ENCODE data around the gene NELFCD.

NELFCD gene

GRCh38 chr20:59026904-59027740 is 46.1 kb downstream of the NELFCD start:
- Histone ChIP-seq H2AFZ (ENCODE audit: low read depth, low read length) (no peak overlapping the region), H3K79me2 (ENCODE audit: insufficient read depth, low read length) (peaks cover 84% of the 10 kb centered on the region), H3K4me3 (ENCODE audit: low read depth in 1 of 2, low read length in 2 of 2) (peak overlapping the region in 1 of 2 experiments; percentile 6; a peak in 1 of 4 replicates), H3K27ac (ENCODE audit: low read length) (no peak overlapping the region), H3K9ac (ENCODE audit: low read depth, low read length) (no peak overlapping the region), H3K9me3 (ENCODE audit: insufficient read depth, low read length, severe bottlenecking) (no peaks in the 10 kb centered on the region), H3K4me2 (ENCODE audit: insufficient read depth, low read length) (peak overlapping the region; percentile 88; the same call in 1 of the 2 replicates), H4K20me1 (ENCODE audit: insufficient read depth, low read length) (peaks cover 61% of the 10 kb centered on the region), H3K36me3 (ENCODE audit: insufficient read depth, low read length) (peaks cover 91% of the 10 kb centered on the region), H3K27me3 (ENCODE audit: insufficient read depth, low read length, poor library complexity) (no peaks in the 10 kb centered on the region), H3K4me1 (ENCODE audit: insufficient read depth, low read length) (peaks cover 48% of the 10 kb centered on the region)
- TF ChIP-seq CTCF (IDR thresholded peaks at IDR 0.05; ENCODE audit: borderline replicate concordance, extremely low read depth, low read length, poor library complexity, severe bottlenecking): no peak
- no peak for TF ChIP-seq EZH2 (IDR thresholded peaks at IDR 0.05; ENCODE audit: borderline replicate concordance, low read depth, low read length, severe bottlenecking)
- ATAC-seq (ENCODE audit: insufficient read depth, low read depth) (no peak), DNase-seq (no peak)

- Histone ChIP-seq H3K36me3 (ENCODE audit: insufficient read depth, low read length) (peaks cover 85% of the 10 kb centered on the region), H3K4me2 (ENCODE audit: insufficient read depth, low read length) (peak overlapping the region; percentile 88; the same call in 1 of the 2 replicates), H3K27me3 (ENCODE audit: insufficient read depth, low read length, poor library complexity) (no peaks in the 10 kb centered on the region), H3K79me2 (ENCODE audit: insufficient read depth, low read length) (peaks cover 88% of the 10 kb centered on the region), H3K4me3 (ENCODE audit: low read depth in 1 of 2, low read length in 2 of 2) (peak overlapping the region in 1 of 2 experiments; percentile 6; a peak in 1 of 4 replicates), H4K20me1 (ENCODE audit: insufficient read depth, low read length) (peaks cover 60% of the 10 kb centered on the region), H3K4me1 (ENCODE audit: insufficient read depth, low read length) (peaks cover 51% of the 10 kb centered on the region), H3K9ac (ENCODE audit: low read depth, low read length) (no peak overlapping the region), H3K9me3 (ENCODE audit: insufficient read depth, low read length, severe bottlenecking) (no peaks in the 10 kb centered on the region), H2AFZ (ENCODE audit: low read depth, low read length) (no peak overlapping the region), H3K27ac (ENCODE audit: low read length) (no peak overlapping the region)
- ATAC-seq (ENCODE audit: insufficient read depth, low read depth): no peak
- no peak for TF ChIP-seq CTCF (IDR thresholded peaks at IDR 0.05; ENCODE audit: borderline replicate concordance, extremely low read depth, low read length, poor library complexity, severe bottlenecking)
- TF ChIP-seq EZH2 (IDR thresholded peaks at IDR 0.05; ENCODE audit: borderline replicate concordance, low read depth, low read length, severe bottlenecking): no peak
- no peak for DNase-seq
These were observed 46.8 kb downstream of the NELFCD start for GRCh38 chr20:59027741-59028320.

- Histone ChIP-seq H3K4me3 (ENCODE audit: low read depth in 1 of 2, low read length in 2 of 2) (peak overlapping the region in 1 of 2 experiments; percentile 39; a peak in 1 of 4 replicates), H3K4me1 (ENCODE audit: insufficient read depth, low read length) (peaks cover 61% of the 10 kb centered on the region), H3K4me2 (ENCODE audit: insufficient read depth, low read length) (peak overlapping the region; percentile 88), H3K9ac (ENCODE audit: low read depth, low read length) (peak overlapping the region; percentile 26), H3K79me2 (ENCODE audit: insufficient read depth, low read length) (peaks cover 88% of the 10 kb centered on the region), H4K20me1 (ENCODE audit: insufficient read depth, low read length) (peaks cover 52% of the 10 kb centered on the region), H3K27ac (ENCODE audit: low read length) (no peak overlapping the region), H2AFZ (ENCODE audit: low read depth, low read length) (no peak overlapping the region), H3K27me3 (ENCODE audit: insufficient read depth, low read length, poor library complexity) (no peaks in the 10 kb centered on the region), H3K36me3 (ENCODE audit: insufficient read depth, low read length) (peaks cover 79% of the 10 kb centered on the region), H3K9me3 (ENCODE audit: insufficient read depth, low read length, severe bottlenecking) (no peaks in the 10 kb centered on the region)
- TF ChIP-seq EZH2 (IDR thresholded peaks at IDR 0.05; ENCODE audit: borderline replicate concordance, low read depth, low read length, severe bottlenecking) (no peak), CTCF (IDR thresholded peaks at IDR 0.05; ENCODE audit: borderline replicate concordance, extremely low read depth, low read length, poor library complexity, severe bottlenecking) (no peak)
- ATAC-seq (ENCODE audit: insufficient read depth, low read depth) (no peak), DNase-seq (no peak)
These were observed 47.8 kb downstream of the NELFCD start for GRCh38 chr20:59028812-59029211.
